ENCODE data around the gene PRSS21.

PRSS21 gene

GRCh38 chr16:2826591-2827373 is 9.7 kb downstream of the PRSS21 start:
- DNase-seq = no peak

- DNase-seq = no peak
Observed at GRCh38 chr16:2827374-2827791, 10.3 kb downstream of the PRSS21 start.

GRCh38 chr16:2827831-2828520 is 10.9 kb downstream of the PRSS21 start:
- DNase-seq = no peak

- DNase-seq = no peak
Observed at GRCh38 chr16:2828521-2828840, 11.4 kb downstream of the PRSS21 start.

GRCh38 chr16:2828876-2829430 is 11.9 kb downstream of the PRSS21 start:
- DNase-seq = no peak

- DNase-seq = no peak
Observed at GRCh38 chr16:2829501-2830354, 12.7 kb downstream of the PRSS21 start, which contains the start of gene ZG16B. ZG16B (plus strand) TSS chr16:2830303; CDS start chr16:2830442, 139 bp downstream.

DNA sequence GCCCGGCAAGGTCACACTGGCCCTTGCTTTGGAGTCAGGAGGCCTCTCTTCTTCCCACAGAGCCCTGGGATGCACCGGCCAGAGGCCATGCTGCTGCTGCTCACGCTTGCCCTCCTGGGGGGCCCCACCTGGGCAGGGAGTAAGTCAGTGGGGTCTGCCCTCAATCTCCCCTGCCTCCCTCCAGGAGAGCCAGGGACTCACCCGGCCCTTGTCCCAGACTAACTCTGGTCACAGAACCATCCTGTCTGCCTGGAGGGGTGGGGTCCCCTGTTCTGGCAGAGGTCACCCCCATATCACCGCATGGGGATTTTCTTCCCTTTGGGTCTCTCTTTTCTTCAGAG is 13.3 kb downstream of the PRSS21 start:
- no peak for DNase-seq

DNA sequence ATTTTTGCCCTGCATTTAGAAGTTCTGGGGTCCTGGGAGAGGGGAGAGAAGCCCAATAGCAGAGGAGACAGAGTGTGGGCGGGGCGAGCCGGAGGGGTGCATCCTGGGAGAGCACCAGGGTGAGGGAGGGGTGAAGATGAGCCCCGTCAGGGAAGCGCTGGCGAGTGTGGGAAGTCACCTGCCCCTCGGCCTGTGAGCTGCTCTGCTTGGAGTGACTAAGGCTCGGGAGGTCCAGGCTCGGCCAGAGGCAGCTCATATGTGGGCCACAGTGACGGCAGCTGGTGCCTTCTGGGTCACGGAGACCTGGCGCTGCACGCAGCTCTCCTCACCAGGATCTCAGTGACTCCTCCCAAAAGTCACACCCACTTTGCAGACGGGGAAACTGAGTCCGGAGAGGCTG is 14.2 kb downstream of the PRSS21 start:
- DNase-seq = no peak

DNA sequence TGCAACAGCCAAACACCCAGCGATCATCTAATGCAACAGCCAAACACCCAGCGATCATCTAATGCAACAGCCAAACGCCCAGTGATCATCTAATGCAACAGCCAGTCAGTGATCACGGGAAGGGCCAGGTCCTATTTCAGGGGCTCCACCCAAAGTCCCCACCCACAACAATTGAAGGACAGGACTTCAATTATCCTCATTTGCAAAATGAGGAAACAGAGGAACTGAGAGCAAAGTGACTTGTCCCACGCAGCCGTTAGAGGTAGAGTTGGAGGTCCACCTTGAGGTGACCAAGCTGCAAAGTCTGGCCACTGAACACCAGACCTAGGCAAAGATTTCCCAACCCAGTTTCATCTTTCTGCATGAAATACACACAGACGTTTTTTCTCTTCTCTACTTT is 16.7 kb downstream of the PRSS21 start:
- DNase-seq = no peak

- no peak for DNase-seq
Observed at GRCh38 chr16:2834968-2835367, 17.9 kb downstream of the PRSS21 start.

DNA sequence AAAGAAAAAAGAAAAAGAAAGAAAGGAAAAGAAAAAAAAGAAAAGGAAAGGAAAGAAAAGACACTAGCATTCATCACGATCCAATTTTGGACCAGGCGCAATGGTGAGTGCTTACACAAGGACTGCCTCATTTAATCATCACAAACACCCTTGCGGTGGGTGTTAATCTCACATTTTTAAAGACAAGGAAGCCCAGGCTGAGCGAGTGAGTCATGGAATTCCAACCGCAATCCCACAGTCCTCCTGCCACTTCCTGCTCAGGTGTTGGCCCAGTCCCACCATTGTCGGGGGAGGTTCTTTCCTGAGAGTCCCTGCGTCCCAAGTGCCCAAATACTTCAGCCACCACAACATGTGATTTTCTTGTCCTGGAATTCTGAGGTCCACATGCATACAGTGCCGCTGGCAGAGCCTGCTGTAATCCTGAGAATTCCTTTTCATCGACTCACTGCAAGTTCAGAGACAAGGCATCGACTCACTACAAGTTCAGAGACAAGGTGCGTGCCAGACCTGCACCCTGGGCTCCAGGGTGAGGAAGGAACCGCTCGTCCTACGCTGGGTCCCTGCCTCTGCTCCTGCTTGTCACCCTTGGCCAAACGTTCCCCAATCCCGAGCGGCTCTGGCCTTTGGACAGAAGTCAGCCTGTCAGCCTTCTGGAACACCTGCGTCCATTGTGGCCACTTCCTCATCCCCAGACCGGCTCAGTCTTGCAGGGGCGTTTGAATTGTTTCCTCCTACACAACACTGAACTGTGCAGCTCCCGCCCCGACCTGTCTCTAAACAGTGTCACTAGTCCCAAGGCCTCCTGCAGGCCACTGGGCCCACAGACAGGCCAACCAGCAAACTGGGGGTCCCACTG is 18.8 kb downstream of the PRSS21 start:
- DNase-seq = no peak

GRCh38 chr16:2836646-2837508 is 19.8 kb downstream of the PRSS21 start:
- no peak for DNase-seq

DNA sequence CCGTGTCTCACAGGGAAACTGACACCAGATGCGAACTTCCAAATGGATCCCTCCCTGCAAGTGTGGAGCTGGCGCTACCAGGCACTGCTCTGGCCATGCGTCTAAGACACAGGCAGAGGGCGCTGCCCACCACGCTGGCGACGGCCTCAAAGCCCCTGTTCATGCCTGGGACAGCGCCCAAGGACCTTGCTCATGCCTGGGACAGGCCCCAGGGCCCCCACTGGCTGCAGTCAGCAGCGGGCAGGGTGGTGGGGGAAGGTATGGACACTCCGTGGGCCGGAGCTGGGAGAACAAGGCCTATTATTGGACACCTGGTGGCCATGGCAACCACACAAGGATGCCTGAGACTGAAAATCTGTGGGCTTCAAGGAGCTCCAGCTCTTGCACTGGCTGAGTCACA is 21.9 kb downstream of the PRSS21 start:
- peak; percentile 59 for DNase-seq

DNA sequence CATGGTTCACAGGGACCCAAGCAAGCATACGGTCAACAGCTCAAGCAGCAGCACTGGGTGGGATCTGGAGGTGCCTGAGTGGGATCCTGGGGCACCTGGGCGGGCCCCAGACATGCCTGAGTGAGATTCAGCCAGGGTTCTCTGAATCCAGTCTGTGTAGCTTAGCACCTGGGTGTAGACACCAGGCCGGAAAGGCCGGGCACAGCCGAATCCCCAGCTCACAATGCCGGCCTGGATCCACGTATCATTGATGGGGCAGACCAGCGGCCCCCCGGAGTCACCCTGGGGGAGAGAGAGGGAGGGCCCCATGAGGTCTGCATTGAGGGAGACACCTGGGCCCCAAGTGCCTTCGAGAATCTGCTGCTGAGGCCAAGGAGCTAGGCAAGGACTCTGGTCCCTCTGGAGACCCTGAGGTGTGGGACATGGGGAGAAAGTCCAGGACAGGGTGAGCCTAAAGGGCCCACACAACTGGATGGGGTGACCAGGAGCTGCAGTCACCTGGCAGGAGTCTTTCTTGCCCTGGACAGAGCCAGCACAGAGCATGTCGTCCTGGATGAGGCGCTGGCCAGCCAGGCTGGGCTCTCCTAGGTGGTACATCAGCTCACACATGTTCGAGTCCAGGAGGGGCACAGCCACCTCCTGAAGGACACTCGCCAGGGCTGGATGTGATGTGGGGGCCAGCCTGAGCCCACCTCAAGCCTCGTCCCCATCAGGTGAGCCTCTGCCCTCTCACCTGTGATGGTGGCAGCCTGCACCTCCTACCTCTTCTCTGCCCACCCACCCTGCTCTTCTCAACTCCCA is 22.8 kb downstream of the PRSS21 start:
- no peak for DNase-seq

- no peak for DNase-seq
Observed at GRCh38 chr16:2840914-2841313, 23.9 kb downstream of the PRSS21 start.

GRCh38 chr16:2841606-2842339 is 24.7 kb downstream of the PRSS21 start:
- no peak for DNase-seq

DNA sequence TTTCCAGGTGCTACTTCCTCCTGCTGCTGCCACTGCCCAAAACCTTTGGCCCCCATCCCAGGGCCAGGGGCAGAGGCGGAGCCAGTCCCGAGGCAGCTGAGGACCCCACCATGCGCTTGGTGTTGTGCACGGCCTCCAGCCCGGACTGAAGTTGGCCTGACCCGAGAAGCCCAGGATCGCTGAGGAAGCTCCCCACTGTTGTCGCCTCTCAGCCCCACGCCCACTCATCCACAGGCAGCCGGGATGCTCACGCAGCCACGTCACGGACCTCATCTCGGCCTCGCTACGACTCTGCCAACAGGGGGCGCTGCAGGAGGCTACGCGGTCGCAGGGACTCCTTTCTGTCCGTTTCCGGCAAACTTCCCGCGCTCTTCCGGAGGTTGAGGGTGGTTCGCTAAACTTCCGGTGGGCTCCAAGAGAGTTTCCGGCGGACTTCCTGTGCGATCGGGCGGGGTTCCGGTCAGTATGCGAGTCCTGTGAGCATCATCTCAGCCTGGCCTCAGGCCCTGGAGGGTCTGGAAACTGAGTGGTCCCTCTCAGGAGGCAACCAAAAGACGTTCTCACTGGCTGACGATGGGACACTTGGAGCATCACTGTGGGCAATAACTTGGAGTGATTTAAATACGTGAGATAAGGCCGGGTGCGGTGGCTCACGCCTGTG is 25.4 kb downstream of the PRSS21 start:
- peak; percentile 83 for DNase-seq

- DNase-seq = no peak
Observed at GRCh38 chr16:2843526-2843925, 26.5 kb downstream of the PRSS21 start.

DNA sequence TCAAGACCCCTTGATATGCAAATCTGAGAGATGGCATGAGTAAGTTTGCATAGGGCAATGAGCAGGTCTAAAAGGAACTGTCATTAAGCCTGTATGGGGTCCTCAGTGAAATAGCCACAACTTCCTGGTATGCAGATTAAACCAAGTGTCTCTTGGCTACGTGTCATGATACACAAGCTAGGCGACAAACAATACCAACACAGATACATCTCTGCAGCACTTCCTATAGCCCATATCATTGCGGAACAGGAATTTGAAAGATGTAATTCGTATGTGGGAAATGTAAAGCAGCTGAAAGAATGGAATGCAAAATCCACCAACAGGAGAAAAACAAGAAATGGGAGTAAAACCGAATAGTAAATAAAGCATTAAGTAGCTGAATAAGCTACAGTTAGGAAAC is 28.1 kb downstream of the PRSS21 start:
- DNase-seq = no peak

Measured in activated naive CD4-positive, alpha-beta T cell treated with Interleukin-2 at 50 U/mL for 16 hours (primary cell).